ENCODE data around the gene CPNE1.

The CPNE1 gene

DNA sequence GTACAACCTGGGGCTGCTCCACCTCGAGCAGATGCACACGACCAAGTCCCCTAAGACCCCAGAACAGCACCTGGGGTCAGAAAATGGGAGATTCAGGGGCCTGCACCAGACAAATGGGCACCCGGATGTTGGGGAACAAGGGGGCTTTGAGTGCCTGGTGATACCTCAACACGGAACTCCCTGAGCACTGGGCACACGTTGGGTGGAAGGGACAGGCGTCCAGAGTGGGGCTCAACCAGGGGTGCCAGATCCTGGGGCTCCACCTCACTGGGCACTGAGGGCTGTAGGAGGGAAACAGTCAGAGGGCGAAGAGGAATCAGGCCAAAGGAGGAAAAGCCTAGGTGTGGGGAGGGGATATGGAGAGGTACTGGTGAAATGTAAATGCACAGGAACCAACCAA lies 82.6 kb downstream of the CPNE1 start:
- TF ChIP-seq GLIS3 (CRISPR knock-in tag; IDR thresholded peaks at IDR 0.05) = no peak
- no peak for ATAC-seq

DNA sequence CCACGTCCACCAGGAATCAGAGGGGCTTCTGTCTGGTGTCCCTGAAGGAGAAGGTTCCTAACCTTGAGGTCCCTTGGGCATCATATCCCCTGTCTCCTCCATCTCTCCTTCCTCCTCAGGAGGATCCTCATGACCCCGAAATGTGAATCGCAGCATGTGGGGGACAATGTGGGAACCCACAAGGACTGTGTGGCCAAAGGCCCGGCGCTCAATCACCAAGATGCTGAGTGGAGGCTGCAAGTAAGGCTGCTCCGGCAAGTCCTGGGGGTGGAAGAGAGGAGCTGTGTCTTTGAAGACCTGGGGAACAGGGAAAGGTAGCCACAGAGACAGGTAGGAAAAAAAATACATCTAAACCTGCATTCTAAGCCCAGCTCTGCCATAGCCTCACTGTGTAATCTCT lies 85.5 kb downstream of the CPNE1 start:
- ATAC-seq = no peak
- TF ChIP-seq ZFP30 (CRISPR knock-in tag; IDR thresholded peaks at IDR 0.05) (no peak), ZNF565 (CRISPR knock-in tag; conservative IDR thresholded peaks at IDR 0.05; ENCODE audit: low read depth) (no peak), SNAI2 (CRISPR knock-in tag; IDR thresholded peaks at IDR 0.05) (no peak), RARB (CRISPR knock-in tag; IDR thresholded peaks at IDR 0.05) (no peak), ISL1 (CRISPR knock-in tag; IDR thresholded peaks at IDR 0.05) (no peak), ZNF70 (CRISPR knock-in tag; IDR thresholded peaks at IDR 0.05) (no peak), PPARA (CRISPR knock-in tag; IDR thresholded peaks at IDR 0.05; ENCODE audit: borderline replicate concordance) (no peak), TOX (CRISPR knock-in tag; IDR thresholded peaks at IDR 0.05; ENCODE audit: borderline replicate concordance) (no peak), CSDC2 (CRISPR knock-in tag; IDR thresholded peaks at IDR 0.05) (no peak), GLIS3 (CRISPR knock-in tag; IDR thresholded peaks at IDR 0.05) (no peak), ZFP3 (CRISPR knock-in tag; IDR thresholded peaks at IDR 0.05) (no peak), OSR1 (CRISPR knock-in tag; IDR thresholded peaks at IDR 0.05) (no peak), ZNF8 (CRISPR knock-in tag; IDR thresholded peaks at IDR 0.05) (no peak), ZC3H10 (CRISPR knock-in tag; IDR thresholded peaks at IDR 0.05) (no peak)
- TF ChIP-seq, protein P1, sequence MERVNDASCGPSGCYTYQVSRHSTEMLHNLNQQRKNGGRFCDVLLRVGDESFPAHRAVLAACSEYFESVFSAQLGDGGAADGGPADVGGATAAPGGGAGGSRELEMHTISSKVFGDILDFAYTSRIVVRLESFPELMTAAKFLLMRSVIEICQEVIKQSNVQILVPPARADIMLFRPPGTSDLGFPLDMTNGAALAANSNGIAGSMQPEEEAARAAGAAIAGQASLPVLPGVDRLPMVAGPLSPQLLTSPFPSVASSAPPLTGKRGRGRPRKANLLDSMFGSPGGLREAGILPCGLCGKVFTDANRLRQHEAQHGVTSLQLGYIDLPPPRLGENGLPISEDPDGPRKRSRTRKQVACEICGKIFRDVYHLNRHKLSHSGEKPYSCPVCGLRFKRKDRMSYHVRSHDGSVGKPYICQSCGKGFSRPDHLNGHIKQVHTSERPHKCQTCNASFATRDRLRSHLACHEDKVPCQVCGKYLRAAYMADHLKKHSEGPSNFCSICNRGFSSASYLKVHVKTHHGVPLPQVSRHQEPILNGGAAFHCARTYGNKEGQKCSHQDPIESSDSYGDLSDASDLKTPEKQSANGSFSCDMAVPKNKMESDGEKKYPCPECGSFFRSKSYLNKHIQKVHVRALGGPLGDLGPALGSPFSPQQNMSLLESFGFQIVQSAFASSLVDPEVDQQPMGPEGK (CRISPR knock-in tag; IDR thresholded peaks at IDR 0.05; ENCODE audit: borderline replicate concordance) = no peak
- TF ChIP-seq, protein P2, sequence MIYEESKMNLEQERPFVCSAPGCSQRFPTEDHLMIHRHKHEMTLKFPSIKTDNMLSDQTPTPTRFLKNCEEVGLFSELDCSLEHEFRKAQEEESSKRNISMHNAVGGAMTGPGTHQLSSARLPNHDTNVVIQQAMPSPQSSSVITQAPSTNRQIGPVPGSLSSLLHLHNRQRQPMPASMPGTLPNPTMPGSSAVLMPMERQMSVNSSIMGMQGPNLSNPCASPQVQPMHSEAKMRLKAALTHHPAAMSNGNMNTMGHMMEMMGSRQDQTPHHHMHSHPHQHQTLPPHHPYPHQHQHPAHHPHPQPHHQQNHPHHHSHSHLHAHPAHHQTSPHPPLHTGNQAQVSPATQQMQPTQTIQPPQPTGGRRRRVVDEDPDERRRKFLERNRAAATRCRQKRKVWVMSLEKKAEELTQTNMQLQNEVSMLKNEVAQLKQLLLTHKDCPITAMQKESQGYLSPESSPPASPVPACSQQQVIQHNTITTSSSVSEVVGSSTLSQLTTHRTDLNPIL (CRISPR knock-in tag; IDR thresholded peaks at IDR 0.05; ENCODE audit: low read depth) = no peak

DNA sequence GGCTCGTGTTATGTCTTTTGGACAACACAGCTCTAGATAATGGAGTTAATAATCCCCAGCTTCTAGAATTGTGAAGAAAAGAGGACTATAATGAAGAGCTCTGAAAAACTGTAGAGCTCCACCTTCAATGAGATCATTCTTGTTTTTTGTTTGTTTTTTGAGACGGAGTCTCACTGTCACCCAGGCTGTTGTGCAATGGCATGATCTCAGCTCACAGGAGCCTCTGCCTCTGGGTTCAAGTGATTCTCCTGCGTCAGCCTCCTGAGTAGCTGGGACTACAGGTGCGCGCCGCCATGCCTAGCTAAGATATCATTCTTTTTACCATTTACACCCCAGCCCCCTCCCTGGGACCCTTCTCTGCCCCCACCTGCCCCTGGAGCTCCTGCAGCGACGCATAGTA lies 86.2 kb downstream of the CPNE1 start:
- TF ChIP-seq OSR1 (CRISPR knock-in tag; IDR thresholded peaks at IDR 0.05) (no peak), CSDC2 (CRISPR knock-in tag; IDR thresholded peaks at IDR 0.05) (no peak), ZC3H10 (CRISPR knock-in tag; IDR thresholded peaks at IDR 0.05) (no peak)
- no peak for ATAC-seq

DNA sequence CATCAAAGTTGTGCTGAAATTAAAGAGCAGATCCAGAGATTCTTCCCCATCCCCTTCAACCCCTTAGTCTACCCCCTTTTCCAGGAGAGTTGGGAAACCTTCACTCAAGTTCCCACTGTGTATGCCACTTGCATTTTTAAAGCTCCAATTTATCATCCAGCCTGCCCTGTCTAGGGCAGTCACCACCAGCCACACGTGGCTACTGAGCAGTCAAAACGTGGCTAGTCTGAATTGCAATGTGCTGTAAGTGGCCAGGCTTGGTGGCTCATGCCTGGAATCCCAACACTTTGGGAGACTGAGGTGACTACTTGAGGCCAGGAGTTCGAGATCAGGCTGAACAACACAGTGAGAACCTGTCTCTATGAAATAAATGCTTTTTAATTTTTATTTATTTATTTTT lies 87.9 kb downstream of the CPNE1 start:
- no peak for TF ChIP-seq RARB (CRISPR knock-in tag; IDR thresholded peaks at IDR 0.05)
- no peak for TF ChIP-seq ESRRG (CRISPR knock-in tag; IDR thresholded peaks at IDR 0.05)
- TF ChIP-seq, protein P2 (CRISPR knock-in tag; IDR thresholded peaks at IDR 0.05; ENCODE audit: low read depth) = no peak
- TF ChIP-seq ZFP30 (CRISPR knock-in tag; IDR thresholded peaks at IDR 0.05) = no peak
- TF ChIP-seq BACH2 (CRISPR knock-in tag; IDR thresholded peaks at IDR 0.05; ENCODE audit: borderline replicate concordance) = no peak
- TF ChIP-seq ZC3H10 (CRISPR knock-in tag; IDR thresholded peaks at IDR 0.05) = no peak
- no peak for ATAC-seq

Data from SK-N-SH treated with all-trans-retinoic acid at 6 μM for 48 hours (cell line).